ENCODE measurements around the gene RAB13.

The RAB13 gene

DNA sequence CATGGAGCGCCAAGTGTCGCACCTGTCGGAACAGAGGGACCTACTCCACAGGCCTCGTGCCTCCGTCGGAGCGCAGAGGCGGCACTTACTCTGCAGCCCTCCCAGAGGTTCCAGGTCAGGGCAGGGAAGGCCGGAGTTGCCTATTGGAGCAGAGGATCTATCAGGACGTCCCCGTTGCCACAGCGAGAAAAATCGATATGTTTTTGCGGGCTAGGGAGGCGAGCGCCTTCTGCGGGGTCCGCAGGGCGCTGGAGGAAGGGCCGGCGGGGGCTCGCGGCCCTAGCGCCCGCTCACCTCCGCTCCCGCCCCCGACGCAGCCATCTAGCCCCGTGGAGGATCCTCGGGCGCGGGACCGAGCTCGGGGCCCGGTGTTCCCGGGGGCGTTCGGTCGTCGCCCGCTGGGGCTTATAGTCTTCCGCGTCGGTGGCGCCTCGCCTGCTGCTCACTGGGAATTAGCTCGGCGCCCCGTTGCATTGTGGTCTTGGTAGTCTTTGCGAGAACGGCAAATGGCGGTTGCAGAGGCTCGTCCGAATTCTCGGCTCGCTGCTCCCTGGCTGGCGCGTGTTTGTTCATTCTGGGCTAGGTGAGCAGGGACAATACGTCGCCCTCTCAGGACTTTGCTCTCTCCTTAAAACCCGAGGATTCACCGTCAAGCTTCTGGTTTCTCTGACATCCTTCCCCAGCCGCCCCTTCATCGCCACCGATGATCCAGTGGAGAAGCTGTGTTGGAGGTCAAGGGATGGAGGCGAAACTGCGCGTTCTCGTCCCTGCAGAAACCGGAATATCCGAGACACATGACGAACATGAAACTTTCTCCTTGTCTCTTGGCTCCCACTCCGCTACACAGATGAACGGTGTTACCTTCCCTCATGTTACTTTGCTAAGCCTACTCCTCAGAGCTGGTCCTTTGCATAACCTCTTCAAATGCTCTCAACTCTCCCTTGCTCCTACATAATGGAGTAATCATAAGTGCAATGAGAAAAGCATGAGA lies 8.6 kb downstream of the RAB13 start, which contains the start of gene JTB:
TSS of gene JTB (minus strand) at position 425 of the 991 bp plus-strand sequence. CDS start at position 3, 422 bp downstream.
- DNase-seq: peak; percentile 89

DNA sequence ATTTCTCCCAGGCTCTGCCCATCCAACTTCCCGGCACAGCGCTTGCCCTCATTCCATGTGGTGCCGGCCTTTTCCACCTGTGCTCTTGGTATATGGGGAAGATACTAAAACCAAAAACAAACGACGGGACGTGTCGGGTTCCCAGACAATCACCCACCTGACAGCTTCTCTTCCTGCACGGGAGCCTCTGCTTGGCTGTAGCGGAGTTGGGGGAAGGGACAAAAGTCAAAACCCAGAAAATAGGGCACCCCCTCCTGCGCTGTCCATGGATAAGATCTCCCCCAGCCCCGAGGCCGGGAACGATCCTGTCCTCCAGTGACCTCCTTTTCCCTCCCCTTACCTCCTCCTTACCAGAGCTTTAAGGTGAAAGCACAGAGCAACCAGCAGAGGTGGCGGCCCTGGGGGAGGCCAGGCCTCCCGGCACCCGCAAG lies 9.3 kb downstream of the RAB13 start:
- no peak for DNase-seq

DNA sequence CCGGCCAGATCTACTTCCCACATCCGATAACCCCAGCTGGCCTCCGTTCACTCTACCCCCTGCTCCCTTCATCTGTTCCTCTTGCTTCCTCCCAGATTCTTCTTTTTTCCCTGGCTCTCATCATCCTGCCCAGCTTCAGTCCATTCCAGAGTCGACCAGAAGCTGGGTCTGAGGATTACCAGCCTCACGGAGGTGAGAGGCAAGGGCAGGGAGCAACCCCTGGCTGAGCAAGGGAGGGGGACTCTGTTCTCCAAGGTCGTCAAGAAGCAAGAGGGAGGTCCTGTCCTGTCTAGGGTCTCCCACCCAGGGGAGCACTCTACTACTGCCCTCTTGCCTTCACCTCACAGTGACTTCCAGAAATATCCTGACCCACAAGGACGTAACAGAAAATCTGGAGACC lies 12.6 kb downstream of the RAB13 start:
- DNase-seq: no peak

DNA sequence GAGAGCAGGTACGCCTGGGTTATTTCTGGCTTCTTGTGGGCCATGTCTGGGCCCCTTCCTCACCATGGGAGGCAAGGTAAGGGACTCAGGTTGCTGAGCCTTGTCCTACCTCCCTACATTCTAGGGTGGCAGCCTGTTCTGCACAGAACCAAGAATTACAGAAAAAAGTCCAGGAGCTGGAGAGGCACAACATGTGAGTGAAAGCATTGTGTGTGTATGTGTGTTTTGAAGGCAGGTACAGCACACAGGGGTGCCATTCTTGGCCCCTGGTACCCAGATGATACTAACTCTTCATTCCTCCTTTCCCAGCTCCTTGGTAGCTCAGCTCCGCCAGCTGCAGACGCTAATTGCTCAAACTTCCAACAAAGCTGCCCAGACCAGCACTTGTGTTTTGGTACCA lies 13.1 kb downstream of the RAB13 start:
- no peak for DNase-seq

DNA sequence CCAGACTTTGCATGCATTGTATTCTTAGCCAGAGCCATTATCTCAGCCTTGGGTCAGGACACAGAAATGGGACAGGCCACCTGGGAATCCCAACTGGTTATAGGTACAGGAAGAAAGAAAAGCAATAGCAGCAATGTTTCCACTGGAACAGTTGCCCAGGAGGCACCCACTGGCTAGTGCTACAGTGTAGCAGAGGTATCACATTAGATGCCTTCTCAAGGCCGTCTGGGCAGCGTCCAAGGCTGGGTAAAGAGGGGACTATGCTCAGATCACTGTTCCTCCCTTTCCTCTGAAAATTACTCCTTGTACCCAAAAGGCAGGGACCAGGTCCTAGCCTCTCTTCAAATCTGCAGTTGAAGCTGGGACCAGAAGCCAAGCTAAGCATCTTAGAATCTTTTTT lies 15.8 kb downstream of the RAB13 start:
- DNase-seq: no peak

DNA sequence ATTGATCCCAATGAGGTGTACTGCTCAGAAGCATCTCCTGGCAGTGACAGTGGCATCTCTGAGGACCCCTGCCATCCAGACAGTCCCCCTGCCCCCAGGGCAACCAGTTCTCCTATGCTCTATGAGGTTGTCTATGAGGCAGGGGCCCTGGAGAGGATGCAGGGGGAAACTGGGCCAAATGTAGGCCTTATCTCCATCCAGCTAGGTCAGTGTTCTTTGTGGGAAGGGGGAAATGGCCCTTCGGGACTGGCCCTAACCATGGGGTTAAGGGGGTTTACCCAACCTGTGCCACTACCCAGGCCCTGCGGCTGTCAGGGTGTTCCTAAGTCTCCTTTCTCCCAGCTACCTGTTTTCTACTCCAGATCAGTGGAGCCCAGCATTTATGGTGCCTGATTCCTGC lies 17.2 kb downstream of the RAB13 start:
- DNase-seq: no peak

DNA sequence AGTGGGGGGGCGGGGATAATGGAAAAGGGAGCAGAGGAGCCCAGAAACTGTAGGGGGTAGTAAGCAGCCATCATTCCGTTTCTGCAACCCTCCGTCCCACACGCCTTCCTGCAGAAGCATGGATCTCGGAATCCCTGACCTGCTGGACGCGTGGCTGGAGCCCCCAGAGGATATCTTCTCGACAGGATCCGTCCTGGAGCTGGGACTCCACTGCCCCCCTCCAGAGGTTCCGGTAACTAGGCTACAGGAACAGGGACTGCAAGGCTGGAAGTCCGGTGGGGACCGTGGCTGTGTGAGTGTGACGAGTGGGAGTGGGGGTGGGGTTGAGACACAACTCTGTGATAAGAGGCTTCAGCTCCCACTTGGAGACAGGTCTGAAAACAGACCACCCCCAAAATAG lies 17.7 kb downstream of the RAB13 start:
- DNase-seq: no peak

DNA sequence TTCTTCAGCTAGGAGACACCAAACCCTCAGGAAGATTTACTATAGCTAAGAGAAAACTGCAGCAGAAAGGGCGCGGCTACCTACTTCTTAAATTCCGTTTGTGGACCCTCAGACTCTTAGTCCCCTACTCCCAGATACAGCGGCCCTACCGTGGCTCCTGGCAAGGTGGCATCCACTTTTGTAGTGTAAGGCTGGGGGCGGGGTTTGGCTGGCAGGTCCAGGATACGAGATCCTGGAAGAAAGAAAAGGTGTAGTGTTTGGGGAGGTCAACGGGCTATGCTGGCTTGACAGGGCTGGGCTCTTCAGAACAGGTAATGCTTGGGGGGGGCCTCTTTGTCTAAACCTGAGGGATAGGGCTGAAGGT lies 18.2 kb downstream of the RAB13 start:
- peak; percentile 65 for DNase-seq

DNA sequence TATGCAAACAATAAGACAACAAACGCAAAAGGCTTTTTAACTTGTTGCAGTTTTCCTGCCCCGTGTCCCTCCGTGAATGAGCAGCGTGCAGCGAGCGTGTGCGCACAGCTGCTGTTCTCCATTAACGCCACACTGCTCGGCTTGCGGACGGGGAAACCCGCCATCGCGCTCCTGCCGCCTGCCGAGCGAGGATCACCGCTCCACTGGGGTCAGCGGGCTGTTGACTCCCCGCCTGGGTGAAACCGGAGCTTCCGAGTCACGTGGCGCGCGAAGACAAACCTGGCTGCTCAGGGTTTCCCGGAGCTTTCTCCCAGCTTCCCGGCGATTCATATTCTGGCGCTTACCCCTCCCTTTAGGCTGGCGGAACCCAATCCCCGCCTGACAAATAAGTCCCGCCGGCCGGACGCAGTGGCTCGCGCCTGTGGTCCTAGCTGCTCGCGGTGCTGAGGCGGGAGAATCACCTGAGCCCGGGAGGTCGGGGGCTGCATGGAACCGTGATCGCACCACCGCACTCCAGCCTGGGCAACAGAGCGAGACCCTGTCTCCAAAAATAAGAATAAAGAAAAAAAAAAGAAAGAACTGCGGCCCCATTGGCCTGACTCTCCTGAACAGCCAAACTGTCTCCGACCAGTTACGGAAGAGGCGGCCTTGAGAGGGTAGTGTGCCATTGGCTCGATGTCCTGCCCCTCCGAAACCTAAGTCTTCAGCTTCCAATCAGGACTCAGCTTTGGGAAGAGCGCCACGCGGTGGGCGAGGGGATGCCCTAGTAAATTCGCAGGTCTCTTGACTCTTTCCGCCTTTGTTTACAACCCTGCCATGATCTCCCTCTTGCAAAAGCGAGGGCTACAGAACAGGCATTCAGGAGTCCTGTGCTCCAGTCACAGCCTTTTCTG lies 18.8 kb downstream of the RAB13 start, which contains the start of gene CREB3L4:
TSS of gene CREB3L4 (plus strand) at position 796 of the 893 bp plus-strand sequence. CDS start 624 bp downstream, outside the sequence.
- DNase-seq: peak; percentile 99

DNA sequence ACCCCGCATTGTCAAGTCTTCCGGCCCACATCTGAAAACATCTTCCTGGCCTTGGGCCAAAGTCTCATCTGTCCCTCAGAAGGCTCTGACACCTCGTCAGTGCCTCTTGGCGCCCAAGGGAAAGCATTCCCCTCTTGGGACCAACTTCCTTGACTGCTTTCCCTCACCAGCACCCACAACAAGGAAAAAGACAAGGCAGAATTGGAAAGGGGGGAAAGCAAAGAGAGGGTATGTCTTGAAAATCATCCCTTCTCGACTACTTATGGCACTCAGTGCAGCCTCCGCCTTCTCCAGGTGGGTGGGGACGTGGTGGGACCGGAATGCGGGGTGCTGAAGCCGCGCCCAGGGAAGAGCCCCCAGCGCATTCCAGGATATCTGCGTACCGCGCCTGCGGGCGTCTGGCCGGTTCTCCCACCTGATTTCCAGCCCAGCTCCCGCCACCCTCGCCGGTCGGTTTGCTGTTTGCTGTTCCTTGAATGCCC lies 22.2 kb downstream of the RAB13 start:
- DNase-seq: no peak

DNA sequence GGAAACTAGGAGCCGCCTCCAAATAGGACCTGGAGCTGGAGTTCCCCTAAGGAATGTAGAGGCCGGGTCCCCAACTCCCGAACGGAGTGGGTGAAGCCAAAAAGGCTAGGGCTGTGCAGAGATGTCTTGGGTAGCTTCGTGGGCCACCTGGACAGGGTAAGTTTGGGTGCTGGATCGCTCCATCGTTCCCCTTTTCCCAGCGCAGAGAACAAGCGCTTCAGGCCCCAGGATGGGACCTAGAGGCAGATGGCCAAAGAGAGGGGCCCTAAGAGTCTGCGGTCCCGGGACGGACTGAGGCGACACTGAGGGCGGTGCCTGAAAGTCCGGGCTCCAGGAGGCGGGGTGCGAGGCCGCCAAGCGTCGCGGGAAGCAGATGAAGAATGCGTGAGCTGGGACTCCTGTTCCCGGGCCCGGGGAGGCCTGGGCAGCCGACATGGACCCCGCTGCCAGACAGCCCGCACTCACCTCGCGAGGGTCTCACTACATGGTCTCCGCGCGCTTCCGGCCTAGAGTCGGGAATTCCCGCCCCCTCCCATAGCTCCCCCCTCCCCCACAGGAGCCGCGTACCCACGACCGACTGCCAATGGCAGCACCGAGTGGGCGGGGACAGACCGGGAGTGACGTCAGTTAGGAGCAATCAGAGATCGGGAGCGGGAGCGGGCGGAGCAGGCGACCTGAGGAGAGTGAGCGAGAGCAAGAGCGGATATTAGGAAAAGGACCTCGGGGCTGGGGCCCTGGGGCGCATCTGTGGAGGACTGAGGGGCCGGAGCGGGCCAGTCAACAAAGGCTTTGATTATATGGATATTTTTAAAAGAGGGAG lies 22.9 kb downstream of the RAB13 start, which contains the start of gene SLC39A1:
TSS of gene SLC39A1 (minus strand) at position 508 of the 820 bp plus-strand sequence. CDS start 822 bp downstream, outside the sequence.
- DNase-seq: peak; percentile 99

DNA sequence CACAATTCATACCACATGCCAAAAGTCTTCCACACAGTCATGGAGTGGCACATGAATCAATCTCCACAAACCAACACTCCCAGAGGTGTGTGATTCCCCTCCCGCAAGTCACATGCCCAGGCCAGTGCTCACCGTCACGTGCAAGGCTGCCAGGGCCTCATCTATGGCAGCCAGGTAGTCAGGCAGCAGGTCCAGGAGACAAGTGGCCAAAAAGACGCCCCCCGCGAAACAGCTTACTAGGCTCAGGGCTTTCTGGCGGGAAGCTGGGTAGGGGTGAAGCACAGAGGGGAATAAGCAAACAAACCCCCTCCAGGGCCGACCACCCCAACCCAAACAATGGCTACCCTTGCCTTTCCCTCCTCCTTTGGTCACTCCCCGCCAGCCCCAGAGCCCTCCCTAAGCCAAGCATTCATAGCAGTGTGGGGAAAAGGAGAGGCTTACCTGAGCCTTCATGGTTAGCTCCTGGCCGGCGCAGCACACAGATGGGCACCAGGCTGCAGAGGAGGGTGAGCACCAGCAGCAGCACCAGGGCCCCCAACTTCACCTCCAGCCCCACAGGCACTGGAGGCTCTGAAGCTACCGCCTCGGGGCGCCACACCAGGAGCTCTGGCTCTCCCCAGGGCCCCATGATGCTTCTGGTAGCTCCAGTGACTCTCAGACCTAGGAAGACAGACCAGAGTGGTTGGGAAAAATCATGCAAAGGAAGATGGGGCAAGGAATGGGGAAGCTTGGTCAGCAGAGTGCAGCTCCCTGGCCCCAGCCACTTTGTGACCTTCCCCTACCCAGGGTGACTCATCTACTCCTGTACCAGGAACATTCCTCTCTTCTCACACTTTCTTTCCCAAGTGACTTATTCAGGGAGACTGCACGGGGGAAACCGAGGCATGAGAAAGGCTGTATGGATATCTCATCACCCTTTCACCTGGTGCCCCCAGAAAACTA lies 23.8 kb downstream of the RAB13 start:
- no peak for DNase-seq

DNA sequence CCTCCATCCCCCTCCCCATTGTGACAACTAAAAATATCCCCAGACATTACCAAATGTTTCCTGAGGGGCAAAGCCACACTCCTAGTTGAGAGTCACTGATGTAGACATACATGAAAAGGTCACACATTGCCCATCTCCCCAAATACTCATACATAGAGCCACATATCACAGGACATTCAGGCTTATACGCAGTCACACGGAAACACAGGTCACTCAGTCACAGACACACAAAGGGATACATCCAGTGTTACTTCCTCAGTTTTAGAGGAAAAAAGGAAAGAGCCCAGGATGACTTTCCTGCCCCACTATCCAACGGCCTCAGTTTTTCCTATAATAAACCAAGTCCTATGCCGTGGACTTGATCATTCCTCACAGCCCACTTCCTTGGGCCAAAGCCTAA lies 24.7 kb downstream of the RAB13 start:
- no peak for DNase-seq

DNA sequence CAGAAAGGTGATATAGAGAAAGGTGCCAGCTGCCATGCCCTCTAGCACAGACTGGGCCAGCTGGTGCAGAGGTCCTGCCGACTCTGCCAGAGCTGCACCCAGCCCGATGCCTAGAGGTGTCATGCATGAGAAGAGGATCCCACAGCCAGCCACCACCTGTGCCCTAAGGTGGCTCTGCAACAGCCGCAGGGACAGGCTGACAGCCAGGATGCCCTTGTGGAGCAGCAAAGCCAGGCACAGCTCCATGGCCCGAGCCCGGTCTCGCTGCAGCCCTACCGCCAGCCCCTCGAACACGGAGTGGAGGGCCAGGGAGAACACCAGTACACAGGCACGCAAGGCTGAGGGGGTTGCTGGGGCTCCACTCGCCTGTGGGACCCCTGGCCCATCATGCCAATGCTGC lies 25.9 kb downstream of the RAB13 start:
- no peak for DNase-seq

DNA sequence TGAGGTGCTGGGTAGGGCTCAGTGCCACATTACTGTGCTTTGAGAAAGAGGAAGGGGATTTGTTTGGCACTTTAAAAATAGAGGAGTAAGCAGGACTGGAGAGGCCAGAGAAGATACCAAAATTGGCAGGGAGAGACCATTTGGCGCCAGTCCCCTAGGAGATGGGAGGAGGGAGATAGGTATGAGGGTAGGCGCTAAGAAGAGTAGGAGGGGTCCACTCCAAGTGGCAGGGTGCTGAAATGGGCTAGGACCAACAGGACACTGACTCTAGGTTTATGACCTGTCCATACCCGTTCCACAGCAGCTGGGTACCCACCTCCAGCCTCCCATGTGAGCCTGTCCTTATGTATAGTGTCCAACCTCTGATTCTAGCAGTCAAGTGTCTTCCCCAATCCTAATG lies 26.7 kb downstream of the RAB13 start:
- no peak for DNase-seq

DNA sequence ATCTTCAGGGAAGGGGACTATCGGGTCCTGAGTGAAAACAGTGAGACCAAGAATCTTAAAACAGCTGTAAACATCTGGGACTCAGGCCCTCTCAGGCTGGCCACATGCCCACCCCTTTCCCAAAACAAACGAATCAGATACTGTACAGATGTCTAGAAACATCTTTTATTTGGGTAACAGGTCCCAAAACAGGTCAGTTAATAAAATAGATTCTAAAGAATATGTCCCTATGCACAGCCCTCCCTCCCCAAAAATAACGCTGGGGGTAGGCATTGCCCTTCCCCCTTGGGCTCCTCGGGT lies 27.2 kb downstream of the RAB13 start:
- DNase-seq: no peak

DNA sequence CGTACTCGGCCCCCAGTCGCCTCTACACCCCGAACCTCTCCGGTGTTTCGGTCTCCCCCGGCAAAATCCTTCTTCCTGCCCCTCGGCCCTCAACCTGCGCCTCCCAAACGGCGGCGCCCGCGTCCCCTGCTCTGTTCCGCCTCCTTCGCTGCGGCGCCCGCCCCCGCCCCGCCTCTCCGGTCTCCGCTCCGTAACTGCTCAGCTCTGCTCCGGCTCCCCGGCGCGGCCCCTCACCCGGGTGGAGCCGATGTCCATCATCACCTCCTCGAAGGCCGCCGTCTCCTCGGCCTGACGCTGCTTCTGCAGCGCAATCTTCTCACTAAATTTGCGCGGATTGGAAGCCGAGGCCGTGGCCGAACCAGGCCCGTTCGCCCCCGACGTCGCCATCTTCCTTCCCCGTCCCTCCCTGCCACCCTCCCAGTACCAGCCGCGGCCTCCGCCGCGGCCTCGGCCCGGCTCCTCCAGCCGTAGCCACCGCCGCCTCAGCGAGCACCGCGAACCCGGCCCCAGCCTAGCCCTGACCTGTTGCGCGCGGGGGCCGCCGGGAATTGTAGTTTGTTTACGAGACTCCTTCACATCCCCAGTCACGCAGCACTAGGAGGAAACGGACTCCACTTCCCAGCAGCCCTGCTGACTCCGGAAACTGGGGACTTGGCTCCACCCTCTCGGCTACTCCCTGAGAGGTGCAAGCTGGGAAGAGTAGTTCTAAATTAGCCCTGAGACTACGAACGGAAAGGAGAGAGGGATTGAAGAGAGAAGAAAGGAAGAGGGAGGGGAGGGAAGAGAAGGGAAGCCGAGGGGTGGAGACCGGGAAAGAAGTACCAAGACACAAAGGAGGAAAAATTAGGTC lies 27.8 kb downstream of the RAB13 start, which contains the start of gene CRTC2:
TSS of gene CRTC2 (minus strand) at position 502 of the 850 bp plus-strand sequence. CDS start at position 387, 115 bp downstream.
- DNase-seq: peak; percentile 99

DNA sequence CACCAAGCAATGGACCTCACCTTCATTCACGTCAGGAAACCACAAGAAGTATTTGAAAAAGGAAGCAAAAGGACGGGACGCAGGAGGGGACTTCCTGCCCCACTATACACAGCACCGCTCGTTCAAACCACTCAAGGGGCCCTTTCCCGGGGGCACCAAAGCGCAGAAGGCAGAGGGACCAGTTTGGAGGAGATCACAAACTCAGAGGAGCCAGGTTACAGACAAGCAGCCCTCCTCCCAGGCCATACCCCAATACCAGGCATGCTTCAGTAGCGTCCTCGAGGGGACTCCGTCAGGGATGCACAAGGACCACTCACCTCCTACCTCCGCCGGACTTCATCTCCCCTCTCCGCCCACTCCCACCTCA lies 28.4 kb downstream of the RAB13 start:
- DNase-seq: no peak

DNA sequence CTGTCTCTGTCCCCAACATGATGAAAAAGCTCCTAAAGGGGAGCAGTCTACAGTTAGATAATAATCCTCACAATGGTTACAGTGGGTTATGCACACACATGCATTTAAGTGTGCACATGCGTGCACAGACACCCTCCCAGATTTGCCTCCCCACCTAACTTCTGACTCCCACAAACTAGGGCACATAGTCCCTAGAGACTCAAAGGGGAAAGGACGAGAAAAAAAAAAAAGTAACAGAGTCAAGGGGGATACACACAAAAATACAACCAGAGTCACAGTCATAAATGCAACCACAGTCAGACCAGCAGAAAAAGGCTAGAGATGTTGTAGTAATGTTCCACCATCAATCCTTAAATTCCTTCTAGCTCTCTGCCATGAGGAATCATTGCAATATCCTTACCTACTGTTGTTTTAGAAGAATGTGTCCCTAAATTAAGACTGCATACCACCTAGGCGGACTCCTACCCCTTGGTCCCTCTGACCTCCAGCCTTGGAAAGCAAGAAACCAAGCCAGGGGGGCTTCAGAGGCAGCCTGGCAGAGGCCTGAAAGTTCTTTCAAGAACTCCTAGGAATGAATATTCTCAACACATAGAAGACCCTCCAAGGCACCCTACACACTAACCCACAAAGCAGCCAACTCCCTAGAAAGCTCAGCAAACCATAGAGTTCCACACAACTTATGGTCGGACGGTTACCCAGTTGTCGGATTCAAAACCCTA lies 29.0 kb downstream of the RAB13 start:
- no peak for DNase-seq
